Ovary (tissue), 9 donors: Measurements from ENCODE around the gene DMRTC2. TPM values are rescaled to one million over a fixed set of nuclear protein-coding genes. Genes with fewer than 3 reads are reported as not detected.

Experiments
- DNase-seq, 5 donors: peaks; one replicate each; pipeline ENCODE4 v3.0.0-alpha.2; 2019 to 2020
- H3K27ac ChIP-seq, 2 donors: fragments of 200-600 bp; one replicate each; pipeline versions ENCODE4 v1.5.1 to v1.8.0; 2019 to 2022
- H3K27me3 ChIP-seq: fragments of 200-600 bp; one replicate; pipeline ENCODE4 v1.8.0; 2022
- H3K36me3 ChIP-seq: fragments of 200-600 bp; sonication (generic); one replicate; pipeline ENCODE4 v1.5.1; 2019
- H3K4me1 ChIP-seq: one replicate; pipeline ENCODE4 v1.8.1; 2013; ENCODE audit warnings: mild to moderate bottlenecking, moderate library complexity; ENCODE audit not compliant: insufficient read depth
- H3K4me3 ChIP-seq: fragments of 200-600 bp; sonication (generic); one replicate; pipeline ENCODE4 v1.5.1; 2017
- H3K9me3 ChIP-seq, 2 donors: fragments of 200-600 bp in 1 of 2; sonication (generic) in 1 of 2; one replicate each; pipeline versions ENCODE4 v1.5.1 to v1.8.1; 2013 to 2019; ENCODE audit warnings: mild to moderate bottlenecking in 1 of 2, moderate library complexity in 1 of 2
- EP300 ChIP-seq: sonication (generic); formaldehyde crosslinking; IDR thresholded peaks from one replicate; pipeline ENCODE4 v1.6.1; 2017; ENCODE audit warnings: antibody characterized with exemption
- POLR2A ChIP-seq: fragments of 450-650 bp; IDR thresholded peaks from one replicate; pipeline ENCODE4 v1.6.1; 2017; ENCODE audit warnings: antibody characterized with exemption, mild to moderate bottlenecking, moderate library complexity
- WGBS, 3 donors: extraction: QIAGEN DNeasy Blood & Tissue Kit in 1 of 3; methylation state at CpG; one replicate each; pipeline versions ENCODE4 v1.1.5 to v1.1.7; 2013 to 2017; 5-methylcytosine and 5-hydroxymethylcytosine counted together
- intact Hi-C, 4 donors: fragments of 100-400 bp; cut with DNase I; formaldehyde crosslinking; loops; one replicate each; pipeline versions ENCODE4 v1.11.0 to v1.15.1; 2022 to 2023
- polyA plus RNA-seq, 2 donors: library from polyadenylated mRNA; stranded (reverse); fragments of 200-250 nt in 1 of 2; fragments of 350-450 nt in 1 of 2; fragmentation: Illumina TruSeq in 1 of 2; extraction: RNeasy Lipid Tissue Mini Kit (QIAGEN cat#74804) in 1 of 2; gene quantifications; one replicate each; pipeline ENCODE4 v1.2.3, GENCODE V29; 2013 to 2014
- total RNA-seq, 7 donors: library from RNA; depleted of rRNA in 2 of 7; stranded (reverse); fragments of >200 nt in 2 of 7; fragmentation: NEBNext Ultra II Directional in 3 of 7; extraction: Animal tissue kit (Norgen Biotek cat#: 25700) in 3 of 7; gene quantifications; one replicate each; pipeline versions ENCODE4 v1.1.0 to v1.2.4, GENCODE V29; 2016 to 2023
- TF ChIP-seq, protein P1 (sequence below), 3 donors: fragments of 450-650 bp in 2 of 3; fragments of 200-600 bp in 1 of 3; IDR thresholded peaks; one replicate each; pipeline versions ENCODE4 v1.5.1 to v1.8.0; 2016 to 2022; ENCODE audit warnings: antibody characterized with exemption in 3 of 3, mild to moderate bottlenecking in 1 of 3
- donor health status: DM: no; HTN: no; CAD: no; lungs with moderate emphysema.
- donor health status: DM: no; HTN: no; CAD: no.
- donor health status: Bipolar disorder and iron deficiency.
- donor health status: DM: yes; HTN: yes; CAD: no.
- donor health status: DM: no; HTN: no; CAD: no.
- donor health status: DM: yes; HTN: yes; CAD: no.

Gene DMRTC2
- total and polyA plus RNA-seq, 9 donors, result 0.07 TPM; not detected in 8

DNA sequence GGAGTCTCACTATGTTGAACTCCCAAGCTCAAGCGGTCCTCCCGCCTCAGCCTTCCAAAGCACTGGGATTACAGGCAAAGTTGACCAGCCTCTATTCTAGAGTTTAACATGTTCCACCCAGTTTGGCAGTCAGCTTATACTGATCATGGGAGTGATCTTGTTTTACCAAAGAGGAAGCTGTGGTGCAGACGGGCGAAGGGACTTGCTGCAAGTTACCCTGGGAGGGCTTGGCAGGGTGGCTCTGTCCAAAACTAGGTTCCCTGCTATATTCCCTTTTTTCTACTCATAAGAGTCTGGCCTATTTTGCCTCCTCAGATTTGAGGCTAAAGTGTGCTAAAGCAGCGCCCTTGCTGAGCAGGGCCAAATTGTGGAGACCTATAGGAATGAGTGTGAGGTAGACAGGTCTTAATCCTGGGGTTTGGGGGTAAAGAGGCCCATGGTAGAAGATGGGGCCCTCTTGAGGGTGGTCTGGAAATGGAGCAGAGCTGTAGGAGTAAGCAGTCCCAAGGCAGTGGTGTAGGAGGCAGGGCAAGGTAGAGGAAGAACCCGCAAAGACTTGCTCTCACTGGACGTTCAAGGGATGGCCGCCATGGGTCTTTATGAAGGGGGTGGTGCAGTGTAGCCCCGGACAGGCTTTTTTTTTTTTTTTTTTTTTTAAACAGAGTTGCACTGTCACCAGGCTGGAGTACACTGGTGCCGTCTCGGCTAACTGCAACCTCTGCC, 18.5 kb downstream of the DMRTC2 start:
- H3K36me3 ChIP-seq, result no peaks in the 10 kb centered on the region
- no peaks in the 10 kb centered on the region for H3K9me3 ChIP-seq
- no peak overlapping the region for H3K4me3 ChIP-seq

DNA sequence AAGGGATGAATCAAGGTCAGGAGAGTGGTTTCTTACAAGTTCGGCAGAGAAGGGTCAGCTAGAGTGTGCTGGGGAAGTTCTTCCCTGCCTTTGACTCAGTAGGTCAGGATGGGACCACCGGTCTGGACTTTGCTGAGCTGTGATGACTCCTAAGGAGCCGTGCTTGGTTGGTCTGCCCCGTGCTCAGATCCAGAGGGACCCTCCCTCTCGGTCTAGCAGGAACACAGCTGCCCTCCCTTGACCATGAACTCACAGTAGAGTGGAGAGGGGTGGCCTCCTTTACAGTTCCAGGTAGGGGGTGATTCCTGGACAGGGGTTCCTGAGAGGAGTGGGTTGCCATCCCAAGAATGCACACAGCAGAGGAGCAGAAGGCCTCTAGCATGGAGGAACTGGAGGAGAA, 19.5 kb downstream of the DMRTC2 start:
- Histone ChIP-seq H3K27me3 (no peaks in the 10 kb centered on the region), H3K27ac (no peak overlapping the region), H3K9me3 (no peaks in the 10 kb centered on the region), H3K4me3 (no peak overlapping the region), H3K36me3 (no peaks in the 10 kb centered on the region), H3K4me1 (peaks cover 6% of the 10 kb centered on the region)
- no peak for DNase-seq
- intact Hi-C loops, result loop anchor here in 1 of 4 donors (5.0 kb wide), 1 partner anchor 93 kb away; the partner anchor contains the start of gene RABAC1
- 71 to 79% (median 72%) methylated on average over 5 of the region's 5 CpGs for WGBS, 3 donors
- TF ChIP-seq POLR2A (no peak), EP300 (no peak)
- TF ChIP-seq, protein P1, sequence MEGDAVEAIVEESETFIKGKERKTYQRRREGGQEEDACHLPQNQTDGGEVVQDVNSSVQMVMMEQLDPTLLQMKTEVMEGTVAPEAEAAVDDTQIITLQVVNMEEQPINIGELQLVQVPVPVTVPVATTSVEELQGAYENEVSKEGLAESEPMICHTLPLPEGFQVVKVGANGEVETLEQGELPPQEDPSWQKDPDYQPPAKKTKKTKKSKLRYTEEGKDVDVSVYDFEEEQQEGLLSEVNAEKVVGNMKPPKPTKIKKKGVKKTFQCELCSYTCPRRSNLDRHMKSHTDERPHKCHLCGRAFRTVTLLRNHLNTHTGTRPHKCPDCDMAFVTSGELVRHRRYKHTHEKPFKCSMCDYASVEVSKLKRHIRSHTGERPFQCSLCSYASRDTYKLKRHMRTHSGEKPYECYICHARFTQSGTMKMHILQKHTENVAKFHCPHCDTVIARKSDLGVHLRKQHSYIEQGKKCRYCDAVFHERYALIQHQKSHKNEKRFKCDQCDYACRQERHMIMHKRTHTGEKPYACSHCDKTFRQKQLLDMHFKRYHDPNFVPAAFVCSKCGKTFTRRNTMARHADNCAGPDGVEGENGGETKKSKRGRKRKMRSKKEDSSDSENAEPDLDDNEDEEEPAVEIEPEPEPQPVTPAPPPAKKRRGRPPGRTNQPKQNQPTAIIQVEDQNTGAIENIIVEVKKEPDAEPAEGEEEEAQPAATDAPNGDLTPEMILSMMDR (IDR thresholded peaks at IDR 0.05), result no peak

More for the DNA sequence above, 18.5 kb downstream of the DMRTC2 start:
- Histone ChIP-seq H3K27me3 (no peaks in the 10 kb centered on the region), H3K27ac (no peak overlapping the region), H3K4me1 (peaks cover 6% of the 10 kb centered on the region)
- intact Hi-C loops, result loop anchor here in 1 of 4 donors (5.0 kb wide), 1 partner anchor 94 kb away; the partner anchor contains the start of gene RABAC1
- no peak for TF ChIP-seq POLR2A
- TF ChIP-seq, protein P1 (IDR thresholded peaks at IDR 0.05), result no peak
- no peak for TF ChIP-seq EP300
- DNase-seq, result no peak
- 80 to 82% (median 82%) methylated on average over 11 of the region's 11 CpGs for WGBS, 3 donors

DNA sequence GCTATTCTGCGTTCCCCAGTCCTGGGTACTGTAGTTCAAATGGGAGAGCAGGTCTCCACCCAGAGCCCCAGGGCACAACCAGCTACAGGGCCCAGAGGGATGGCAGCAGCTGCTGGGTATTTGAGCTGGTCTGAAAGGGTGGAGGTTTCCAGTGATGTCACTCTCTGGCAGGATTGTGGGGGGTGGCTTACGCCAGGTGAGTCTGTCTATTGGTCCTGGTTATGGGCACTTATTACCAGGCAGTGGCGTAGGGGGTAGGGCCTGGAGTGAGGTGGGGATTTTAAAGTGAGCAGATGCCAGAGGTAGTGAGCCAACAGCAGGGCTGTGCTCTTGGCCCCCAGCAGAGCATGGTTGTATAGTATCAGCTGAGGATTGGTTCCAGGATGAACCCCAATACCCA, 21.4 kb downstream of the DMRTC2 start:
- no peak overlapping the region for H3K27ac ChIP-seq
- H3K27me3 ChIP-seq, result no peaks in the 10 kb centered on the region
- H3K4me1 ChIP-seq, result no peaks in the 10 kb centered on the region
- no peaks in the 10 kb centered on the region for H3K9me3 ChIP-seq
- H3K4me3 ChIP-seq, result no peak overlapping the region
- no peaks in the 10 kb centered on the region for H3K36me3 ChIP-seq
- WGBS, 3 donors, result 91 to 92% (median 91%) methylated on average over 3 of the region's 3 CpGs
- intact Hi-C loops, result no loop called here
- no peak for DNase-seq
- TF ChIP-seq POLR2A (no peak), EP300 (no peak)
- TF ChIP-seq, protein P1 (IDR thresholded peaks at IDR 0.05), result no peak

DNA sequence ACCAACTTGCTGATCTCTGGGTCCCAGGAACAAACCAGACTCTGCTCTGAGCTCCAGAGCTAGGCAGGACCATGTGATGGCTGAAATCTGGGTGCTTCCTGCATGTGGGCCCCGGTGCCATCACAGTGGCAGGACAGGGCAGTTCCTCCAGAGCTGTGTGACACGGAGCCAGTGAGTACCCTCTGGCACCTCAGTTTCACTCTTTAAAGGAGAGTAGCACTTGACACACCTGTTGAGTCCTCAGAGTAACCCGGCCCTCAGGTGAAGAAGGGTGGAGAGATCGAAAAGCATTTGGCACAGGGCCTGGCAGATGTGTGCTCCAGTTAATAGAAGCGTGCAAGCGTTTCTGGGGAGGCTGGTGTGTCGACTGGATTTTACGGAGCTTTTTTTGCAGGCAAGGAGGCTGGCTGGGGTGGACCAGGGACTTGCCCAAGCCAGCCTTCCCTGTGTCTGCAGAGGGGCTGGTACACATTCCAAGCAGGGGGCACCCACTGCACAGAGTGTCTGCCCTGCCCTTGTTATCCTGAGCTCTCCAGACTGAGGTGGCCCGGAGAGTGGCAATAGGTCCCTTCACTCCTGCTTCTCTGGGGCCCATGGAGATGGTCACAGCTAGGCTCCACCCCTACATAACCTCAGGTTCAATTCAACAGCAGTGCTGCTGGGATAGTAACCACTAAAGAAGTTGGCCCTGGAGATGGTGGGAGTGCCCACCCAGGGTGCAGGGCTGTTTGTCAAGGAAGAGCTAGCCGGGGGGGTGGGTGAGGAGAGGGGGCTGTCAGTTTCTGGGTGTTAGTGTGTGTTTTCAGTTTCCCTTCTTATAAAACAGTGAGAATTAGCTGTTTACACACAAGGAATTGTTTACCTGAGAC, 23.5 kb downstream of the DMRTC2 start:
- H3K36me3 ChIP-seq, result no peaks in the 10 kb centered on the region
- H3K4me1 ChIP-seq, result no peaks in the 10 kb centered on the region
- intact Hi-C loops, result no loop called here
- H3K9me3 ChIP-seq, result no peaks in the 10 kb centered on the region
- 68 to 74% (median 72%) methylated on average over 10 of the region's 10 CpGs for WGBS, 3 donors
- TF ChIP-seq, protein P1 (IDR thresholded peaks at IDR 0.05), result no peak
- TF ChIP-seq EP300 (no peak), POLR2A (no peak)
- no peaks in the 10 kb centered on the region for H3K27me3 ChIP-seq
- no peak for DNase-seq
- H3K27ac ChIP-seq, result no peak overlapping the region
- no peak overlapping the region for H3K4me3 ChIP-seq
